ENCODE measurements around the gene WDR54.

DNA sequence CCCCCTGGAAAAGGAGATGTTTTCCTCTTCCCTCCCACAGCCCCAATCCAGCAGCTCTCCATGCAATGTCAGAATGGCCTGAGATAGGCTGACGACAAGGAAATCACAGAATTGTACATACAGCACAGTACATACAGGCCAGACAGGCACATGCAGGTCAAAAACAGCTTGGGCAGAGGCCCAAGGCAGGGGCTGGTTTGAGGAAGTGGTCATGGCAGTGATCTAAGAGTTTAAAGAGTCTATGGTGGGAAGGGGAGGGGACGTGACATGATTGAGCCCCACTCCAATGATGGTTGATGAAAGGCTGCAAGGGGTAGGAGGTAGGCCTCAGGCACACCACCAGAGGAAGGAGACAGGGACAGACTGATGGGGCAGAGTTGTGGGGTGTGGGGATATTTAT lies 45.7 kb upstream of the WDR54 start:
- no peak for TF ChIP-seq POLR2A (IDR thresholded peaks at IDR 0.05; ENCODE audit: low read depth, low read length)
- no peak for TF ChIP-seq POLR2AphosphoS5 (IDR thresholded peaks at IDR 0.05; ENCODE audit: low read depth, low read length)
